ENCODE measurements around the gene ZRANB3.

GRCh38 chr2:135456431-135456830 lies 74.6 kb downstream of the ZRANB3 start:
- no peak for TF ChIP-seq EP300 (IDR thresholded peaks at IDR 0.05)
- TF ChIP-seq CTCF (IDR thresholded peaks at IDR 0.05) = no peak
